ENCODE results near the gene SSTR5.

- no peak for TF ChIP-seq CTCF (IDR thresholded peaks at IDR 0.05)
- no peak for TF ChIP-seq EP300 (IDR thresholded peaks at IDR 0.05)
These were observed 24.0 kb upstream of the SSTR5 start for GRCh38 chr16:1048442-1049112.

All from upper lobe of left lung (tissue), 4 donors.